ENCODE data around the gene GABRR3.

- TF ChIP-seq, protein P1, sequence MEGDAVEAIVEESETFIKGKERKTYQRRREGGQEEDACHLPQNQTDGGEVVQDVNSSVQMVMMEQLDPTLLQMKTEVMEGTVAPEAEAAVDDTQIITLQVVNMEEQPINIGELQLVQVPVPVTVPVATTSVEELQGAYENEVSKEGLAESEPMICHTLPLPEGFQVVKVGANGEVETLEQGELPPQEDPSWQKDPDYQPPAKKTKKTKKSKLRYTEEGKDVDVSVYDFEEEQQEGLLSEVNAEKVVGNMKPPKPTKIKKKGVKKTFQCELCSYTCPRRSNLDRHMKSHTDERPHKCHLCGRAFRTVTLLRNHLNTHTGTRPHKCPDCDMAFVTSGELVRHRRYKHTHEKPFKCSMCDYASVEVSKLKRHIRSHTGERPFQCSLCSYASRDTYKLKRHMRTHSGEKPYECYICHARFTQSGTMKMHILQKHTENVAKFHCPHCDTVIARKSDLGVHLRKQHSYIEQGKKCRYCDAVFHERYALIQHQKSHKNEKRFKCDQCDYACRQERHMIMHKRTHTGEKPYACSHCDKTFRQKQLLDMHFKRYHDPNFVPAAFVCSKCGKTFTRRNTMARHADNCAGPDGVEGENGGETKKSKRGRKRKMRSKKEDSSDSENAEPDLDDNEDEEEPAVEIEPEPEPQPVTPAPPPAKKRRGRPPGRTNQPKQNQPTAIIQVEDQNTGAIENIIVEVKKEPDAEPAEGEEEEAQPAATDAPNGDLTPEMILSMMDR (conservative IDR thresholded peaks at IDR 0.05; ENCODE audit: low read depth, low read length): no peak
- TF ChIP-seq EZH2 (IDR thresholded peaks at IDR 0.05; ENCODE audit: low read length, unreplicated experiment) (no peak), EZH2phosphoT487 (IDR thresholded peaks at IDR 0.05; ENCODE audit: borderline replicate concordance, low read length) (no peak)
Observed at GRCh38 chr3:98032265-98032664, 2.9 kb downstream of the GABRR3 start.

Data from PC-3 (cell line).